H9 (cell line): ENCODE measurements around the gene C16orf74. TPM values are rescaled to one million over a fixed set of nuclear protein-coding genes. Genes with fewer than 3 reads are reported as not detected.

Experiments used
- DNase-seq: peaks from one replicate; pipeline ENCODE4 v3.0.0-alpha.2; 2017
- H2AFZ ChIP-seq: one replicate; pipeline ENCODE4 v1.6.1; 2013; ENCODE audit warnings: mild to moderate bottlenecking, low read length, control low read depth, moderate library complexity
- H2AK5ac ChIP-seq: 2 replicates; pipeline ENCODE4 v1.6.1; 2013; ENCODE audit warnings: low read length, control low read depth, mixed read lengths; ENCODE audit not compliant: insufficient read length
- H2BK120ac ChIP-seq: one replicate; pipeline ENCODE4 v1.6.1; 2013; ENCODE audit warnings: low read depth, mild to moderate bottlenecking, low read length, control low read depth, inconsistent platforms; ENCODE audit not compliant: poor library complexity, severe bottlenecking
- H2BK12ac ChIP-seq: 2 replicates; pipeline ENCODE4 v1.6.1; 2013; ENCODE audit warnings: low read length, control low read depth, mixed read lengths, low read depth; ENCODE audit not compliant: insufficient read length
- H2BK15ac ChIP-seq: 2 replicates; pipeline ENCODE4 v1.6.1; 2013; ENCODE audit warnings: low read depth, low read length, control low read depth
- H2BK20ac ChIP-seq: one replicate; pipeline ENCODE4 v1.6.1; 2013; ENCODE audit warnings: low read depth, mild to moderate bottlenecking, low read length, control low read depth, inconsistent platforms; ENCODE audit not compliant: poor library complexity, severe bottlenecking
- H2BK5ac ChIP-seq: 2 replicates; pipeline ENCODE4 v1.6.1; 2013; ENCODE audit warnings: low read length, control low read depth, mixed read lengths; ENCODE audit not compliant: insufficient read length
- H3K14ac ChIP-seq: 2 replicates; pipeline ENCODE4 v1.6.1; 2013; ENCODE audit warnings: low read length, control low read depth; ENCODE audit not compliant: insufficient read depth
- H3K18ac ChIP-seq: 2 replicates; pipeline ENCODE4 v1.6.1; 2013; ENCODE audit warnings: low read depth, mild to moderate bottlenecking, mixed read lengths, low read length, control low read depth; ENCODE audit not compliant: insufficient read length
- H3K23ac ChIP-seq: 2 replicates; pipeline ENCODE4 v1.6.1; 2013; ENCODE audit warnings: low read length, control low read depth, mixed read lengths, low read depth; ENCODE audit not compliant: insufficient read length
- H3K23me2 ChIP-seq: 2 replicates; pipeline ENCODE4 v1.6.1; 2013; ENCODE audit warnings: low read depth, mild to moderate bottlenecking, mixed read lengths, low read length, control low read depth; ENCODE audit not compliant: insufficient read length, poor library complexity, severe bottlenecking
- H3K27ac ChIP-seq: 2 replicates; pipeline ENCODE4 v1.5.1; 2013; ENCODE audit warnings: low read length, control low read depth, mixed read lengths, low read depth; ENCODE audit not compliant: insufficient read length
- H3K27me3 ChIP-seq: 2 replicates; pipeline ENCODE4 v1.6.1; 2013; ENCODE audit warnings: low read length, control low read depth, inconsistent platforms; ENCODE audit not compliant: insufficient read depth
- H3K4ac ChIP-seq: 2 replicates; pipeline ENCODE4 v1.6.1; 2013; ENCODE audit warnings: low read depth, mild to moderate bottlenecking, control low read depth, inconsistent platforms, low read length, moderate library complexity
- H3K4me1 ChIP-seq: 2 replicates; pipeline ENCODE4 v1.6.1; 2013; ENCODE audit warnings: low read length, control low read depth, inconsistent platforms; ENCODE audit not compliant: insufficient read depth
- H3K4me2 ChIP-seq: 2 replicates; pipeline ENCODE4 v1.6.1; 2013; ENCODE audit warnings: low read length, control low read depth, mixed read lengths; ENCODE audit not compliant: insufficient read length, insufficient read depth
- H3K56ac ChIP-seq: 2 replicates; pipeline ENCODE4 v1.6.1; 2013; ENCODE audit warnings: low read depth, mild to moderate bottlenecking, mixed read lengths, low read length, control low read depth; ENCODE audit not compliant: insufficient read length
- H3K79me1 ChIP-seq: 2 replicates; pipeline ENCODE4 v1.6.1; 2013; ENCODE audit warnings: low read depth, mild to moderate bottlenecking, moderate library complexity, low read length, control low read depth, inconsistent platforms; ENCODE audit not compliant: insufficient read depth, poor library complexity, severe bottlenecking
- H3K79me2 ChIP-seq: 2 replicates; pipeline ENCODE4 v1.6.1; 2013; ENCODE audit warnings: low read length, control low read depth, inconsistent platforms; ENCODE audit not compliant: insufficient read depth
- H3K9ac ChIP-seq: 2 replicates; pipeline ENCODE4 v1.6.1; 2013; ENCODE audit warnings: low read length, control low read depth, mixed read lengths; ENCODE audit not compliant: insufficient read length; ENCODE audit errors: extremely low read depth
- H3K9me3 ChIP-seq: one replicate; pipeline ENCODE4 v1.6.1; 2013; ENCODE audit warnings: low read depth, low read length, inconsistent platforms; ENCODE audit not compliant: control insufficient read depth
- H3T11ph ChIP-seq: one replicate; pipeline ENCODE4 v1.6.1; 2013; ENCODE audit warnings: mild to moderate bottlenecking, low read length, control low read depth, inconsistent platforms
- H4K20me1 ChIP-seq: one replicate; pipeline ENCODE4 v1.6.1; 2013; ENCODE audit not compliant: control insufficient read depth, insufficient read length, insufficient read depth
- H4K5ac ChIP-seq: 2 replicates; pipeline ENCODE4 v1.6.1; 2013; ENCODE audit warnings: low read depth, mild to moderate bottlenecking, mixed read lengths, low read length, control low read depth; ENCODE audit not compliant: insufficient read length
- H4K8ac ChIP-seq: replicated peaks from 2 replicates; pipeline ENCODE4 v1.6.1; 2013; ENCODE audit warnings: low read length, control low read depth, mixed read lengths, low read depth; ENCODE audit not compliant: insufficient read length
- H4K91ac ChIP-seq: 2 replicates; pipeline ENCODE4 v1.6.1; 2013; ENCODE audit warnings: low read depth, mild to moderate bottlenecking, moderate library complexity, mixed read lengths, low read length, control low read depth; ENCODE audit not compliant: insufficient read length
- H3K27ac Mint-ChIP-seq, 3 experiments: 2 replicates in 2 of 3; 3 replicates in 1 of 3; pipeline ENCODE4 v1.8.0; 2020 to 2021; ENCODE audit warnings: mixed read lengths in 3 of 3, mild to moderate bottlenecking in 1 of 3, moderate library complexity in 1 of 3
- H3K27me3 Mint-ChIP-seq: 2 replicates; pipeline ENCODE4 v1.8.0; 2021; ENCODE audit warnings: low read depth, mild to moderate bottlenecking, moderate library complexity, mixed read lengths
- H3K36me3 Mint-ChIP-seq, 3 experiments: 2 replicates in 2 of 3; 3 replicates in 1 of 3; pipeline ENCODE4 v1.8.0; 2020 to 2021; ENCODE audit warnings: low read depth in 3 of 3, mixed read lengths in 3 of 3; ENCODE audit not compliant: insufficient read depth in 1 of 3
- H3K4me1 Mint-ChIP-seq, 2 experiments: 2 replicates each; pipeline ENCODE4 v1.8.0; 2020; ENCODE audit warnings: mixed read lengths in 2 of 2
- H3K4me3 Mint-ChIP-seq, 2 experiments: 2 replicates in 1 of 2; 3 replicates in 1 of 2; pipeline ENCODE4 v1.8.0; 2020 to 2021; ENCODE audit warnings: mild to moderate bottlenecking in 2 of 2, mixed read lengths in 2 of 2, moderate library complexity in 1 of 2
- H3K9me3 Mint-ChIP-seq, 2 experiments: 2 replicates in 1 of 2; 3 replicates in 1 of 2; pipeline ENCODE4 v1.8.0; 2020; ENCODE audit warnings: mild to moderate bottlenecking in 2 of 2, mixed read lengths in 2 of 2, moderate library complexity in 1 of 2
- WGBS: extraction: QIAGEN DNeasy Blood & Tissue Kit; methylation state at CpG from one replicate; pipeline ENCODE4 v1.1.7; 2013; ENCODE audit warnings: missing lambda C conversion rate, low lambda C conversion rate, mixed read lengths; ENCODE audit not compliant: insufficient read length; ENCODE audit errors: extremely low coverage; 5-methylcytosine and 5-hydroxymethylcytosine counted together
- total RNA-seq: library from RNA; stranded (reverse); gene quantifications from 2 replicates; pipeline ENCODE4 v1.2.1, GENCODE V29; 2021
- TF ChIP-seq, protein P1 (sequence below): fragments of 200-600 bp; sonication (generic); conservative IDR thresholded peaks from 3 replicates; pipeline ENCODE4 v1.8.0; 2021; ENCODE audit warnings: antibody characterized with exemption, mild to moderate bottlenecking

Gene C16orf74
- total RNA-seq, 1 experiment from 2014 or later = 5.6 TPM

DNA sequence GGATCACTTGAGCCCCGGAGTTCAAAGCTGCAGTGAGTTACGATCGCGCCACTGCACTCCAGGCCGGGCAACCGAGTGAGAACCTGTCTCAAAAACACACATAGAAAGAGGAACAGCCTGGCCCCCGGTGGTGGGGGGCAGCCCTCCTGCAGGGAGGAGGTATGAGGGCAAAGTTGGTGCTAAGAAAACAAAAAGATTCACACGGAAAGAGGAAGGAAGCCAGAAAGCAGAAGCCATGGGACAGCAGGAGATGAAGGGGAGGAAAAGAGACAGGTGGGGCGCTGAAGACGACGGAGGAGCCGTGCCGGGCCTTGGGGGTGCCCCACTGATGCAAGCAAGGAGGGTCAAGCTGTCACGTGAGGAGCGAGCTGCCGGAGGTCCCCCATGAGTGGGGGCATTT is 8.2 kb upstream of the C16orf74 start:
- no peak overlapping the region for H2BK5ac ChIP-seq
- H3K4me1 Mint-ChIP-seq = peaks cover 8 to 12% of the 10 kb centered on the region in 2 experiments

More for the DNA sequence above, 8.2 kb upstream of the C16orf74 start:
- Histone ChIP-seq H3K9me3 (no peaks in the 10 kb centered on the region), H3K4ac (no peak overlapping the region), H3K4me2 (no peak overlapping the region), H3K27me3 (no peaks in the 10 kb centered on the region), H2AK5ac (no peak overlapping the region), H4K20me1 (no peaks in the 10 kb centered on the region), H2BK15ac (no peak overlapping the region), H3K79me1 (no peaks in the 10 kb centered on the region), H3K79me2 (no peaks in the 10 kb centered on the region), H3K27ac (no peak overlapping the region), H3K56ac (no peak overlapping the region), H4K5ac (no peak overlapping the region), H3T11ph (no peak overlapping the region), H2BK120ac (no peak overlapping the region), H2BK20ac (no peak overlapping the region), H2AFZ (no peak overlapping the region), H4K8ac (no peak overlapping the region), H2BK12ac (no peak overlapping the region), H3K23ac (no peak overlapping the region), H3K9ac (no peak overlapping the region), H3K14ac (no peak overlapping the region), H3K4me1 (no peaks in the 10 kb centered on the region), H3K18ac (no peak overlapping the region), H4K91ac (no peak overlapping the region), H3K23me2 (no peaks in the 10 kb centered on the region)
- Mint-ChIP-seq H3K36me3 (no peaks in the 10 kb centered on the region; a peak in 1 of 7 replicates), H3K27ac (peak overlapping the region in 1 of 3 experiments; percentile 28; a peak in 1 of 7 replicates), H3K9me3 (no peaks in the 10 kb centered on the region), H3K27me3 (peaks cover 16% of the 10 kb centered on the region), H3K4me3 (no peak overlapping the region)
- TF ChIP-seq, protein P1, sequence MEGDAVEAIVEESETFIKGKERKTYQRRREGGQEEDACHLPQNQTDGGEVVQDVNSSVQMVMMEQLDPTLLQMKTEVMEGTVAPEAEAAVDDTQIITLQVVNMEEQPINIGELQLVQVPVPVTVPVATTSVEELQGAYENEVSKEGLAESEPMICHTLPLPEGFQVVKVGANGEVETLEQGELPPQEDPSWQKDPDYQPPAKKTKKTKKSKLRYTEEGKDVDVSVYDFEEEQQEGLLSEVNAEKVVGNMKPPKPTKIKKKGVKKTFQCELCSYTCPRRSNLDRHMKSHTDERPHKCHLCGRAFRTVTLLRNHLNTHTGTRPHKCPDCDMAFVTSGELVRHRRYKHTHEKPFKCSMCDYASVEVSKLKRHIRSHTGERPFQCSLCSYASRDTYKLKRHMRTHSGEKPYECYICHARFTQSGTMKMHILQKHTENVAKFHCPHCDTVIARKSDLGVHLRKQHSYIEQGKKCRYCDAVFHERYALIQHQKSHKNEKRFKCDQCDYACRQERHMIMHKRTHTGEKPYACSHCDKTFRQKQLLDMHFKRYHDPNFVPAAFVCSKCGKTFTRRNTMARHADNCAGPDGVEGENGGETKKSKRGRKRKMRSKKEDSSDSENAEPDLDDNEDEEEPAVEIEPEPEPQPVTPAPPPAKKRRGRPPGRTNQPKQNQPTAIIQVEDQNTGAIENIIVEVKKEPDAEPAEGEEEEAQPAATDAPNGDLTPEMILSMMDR = no peak
- DNase-seq = no peak
- no CpG with 5 or more reads among the region's 16 CpGs for WGBS
